Panc1 (cell line): Measurements from ENCODE around the gene CROCC2. TPM values are rescaled to one million over a fixed set of nuclear protein-coding genes. Genes with fewer than 3 reads are reported as not detected.

Experiments used
- ATAC-seq: fragments of 200-7000 bp; cut with Tn5 transposase; 2 replicates; pipeline ENCODE4 v1.9.1; 2020; ENCODE audit warnings: mild to moderate bottlenecking, moderate library complexity
- BruUV-seq: library from RNA; stranded (reverse); fragments of 400-500 nt; replicated peaks from 2 replicates; lab custom pipeline; 2021; lab: Mats Ljungman, UMichigan
- CTCF ChIA-PET: fragments of 300-600 bp; sonication (Branson Sonifier 250); formaldehyde crosslinking; loops from one replicate; lab custom pipeline; 2022; ENCODE audit warnings: antibody characterized with exemption; lab: Charles Lee
- POLR2A ChIA-PET: fragments of 300-600 bp; sonication (Branson Sonifier 250); formaldehyde crosslinking; loops from one replicate; lab custom pipeline; 2022; ENCODE audit warnings: antibody characterized with exemption; lab: Charles Lee
- DNase-seq: peaks from one replicate; pipeline ENCODE4 v3.0.0-alpha.2; 2010; ENCODE audit warnings: low read depth, low spot score
- H3K27ac ChIP-seq: 2 replicates; pipeline ENCODE4 v1.5.1; 2011; ENCODE audit warnings: mild to moderate bottlenecking, low read length, inconsistent platforms
- H3K27me3 ChIP-seq: fragments of 200-500 bp; sonication (Bioruptor generic); 2 replicates; pipeline ENCODE4 v1.6.0; 2014; ENCODE audit warnings: low read length, inconsistent platforms; ENCODE audit not compliant: control insufficient read depth, insufficient read depth
- H3K36me3 ChIP-seq: fragments of 200-500 bp; sonication (Bioruptor generic); 2 replicates; pipeline ENCODE4 v1.5.1; 2014; ENCODE audit warnings: inconsistent platforms, mild to moderate bottlenecking, low read length, moderate library complexity; ENCODE audit not compliant: control insufficient read depth, insufficient read depth
- H3K4me1 ChIP-seq: 2 replicates; pipeline ENCODE4 v1.5.1; 2011; ENCODE audit warnings: inconsistent platforms, mild to moderate bottlenecking, low read length, moderate library complexity; ENCODE audit not compliant: control insufficient read depth, insufficient read depth
- H3K4me3 ChIP-seq, 2 experiments: 2 replicates each; pipeline ENCODE4 v1.5.1; 2011 to 2012; ENCODE audit warnings: low read depth in 2 of 2, low read length in 2 of 2, mild to moderate bottlenecking in 2 of 2, inconsistent platforms in 1 of 2, moderate library complexity in 1 of 2
- H3K9me3 ChIP-seq: fragments of 200-500 bp; sonication (Bioruptor generic); 2 replicates; pipeline ENCODE4 v1.5.1; 2014; ENCODE audit warnings: low read depth, mild to moderate bottlenecking, inconsistent platforms, low read length, moderate library complexity; ENCODE audit not compliant: control insufficient read depth, insufficient read depth
- CTCF ChIP-seq: fragments of 450-650 bp; IDR thresholded peaks from 2 replicates; pipeline ENCODE4 v1.5.1; 2017; ENCODE audit warnings: mild to moderate bottlenecking
- POLR2AphosphoS5 ChIP-seq: IDR thresholded peaks from 2 replicates; pipeline ENCODE4 v1.6.1; 2012; ENCODE audit warnings: mild to moderate bottlenecking, low read depth, low read length, moderate library complexity
- REST ChIP-seq, 2 experiments: IDR thresholded peaks; 2 replicates each; pipeline ENCODE4 v1.6.1; 2011 to 2012; ENCODE audit warnings: low read depth in 2 of 2, control low read depth in 1 of 2, low read length in 1 of 2, mild to moderate bottlenecking in 1 of 2, moderate library complexity in 1 of 2; ENCODE audit not compliant: insufficient read depth in 1 of 2
- SIN3A ChIP-seq: IDR thresholded peaks from 2 replicates; pipeline ENCODE4 v1.6.1; 2012; ENCODE audit warnings: low read depth, mild to moderate bottlenecking, low read length, moderate library complexity, borderline replicate concordance; ENCODE audit not compliant: insufficient read depth
- TCF7L2 ChIP-seq: IDR thresholded peaks from 2 replicates; pipeline ENCODE4 v1.6.1; 2011; ENCODE audit warnings: mild to moderate bottlenecking, low read depth, low read length, inconsistent platforms
- in situ Hi-C: cut with HindIII; loops from 2 replicates; pipeline ENCODE4 v1.10.0; 2016; ENCODE audit warnings: low sequenced_read_pairs, low pct_unique_long_range_greater_than_20kb
- intact Hi-C: fragments of 100-400 bp; cut with micrococcal nuclease; formaldehyde crosslinking; loops from one replicate; pipeline ENCODE4 v1.10.0; 2022; ENCODE audit not compliant: unreplicated experiment
- total RNA-seq: library from RNA; stranded (reverse); gene quantifications from one replicate; pipeline ENCODE4 v1.2.1, GENCODE V29; 2021; ENCODE audit not compliant: unreplicated experiment

Gene CROCC2
- total RNA-seq, 1 experiment from 2014 or later: 0.23 TPM

GRCh38 chr2:240896871-240897692 lies 9.1 kb upstream of the CROCC2 start:
- in situ Hi-C loops (no loop called here), intact Hi-C loops (no loop called here)
- DNase-seq: no peak
- TF ChIP-seq TCF7L2 (no peak), SIN3A (no peak), POLR2AphosphoS5 (no peak), CTCF (no peak), REST (IDR thresholded peaks at IDR 0.05; ENCODE audit: insufficient read depth in 1 of 2, low read depth in 2 of 2, low read length in 1 of 2) (no peak)
- Histone ChIP-seq H3K4me1 (peaks cover 6% of the 10 kb centered on the region), H3K27me3 (no peaks in the 10 kb centered on the region), H3K9me3 (no peaks in the 10 kb centered on the region), H3K27ac (no peak overlapping the region), H3K4me3 (no peak overlapping the region), H3K36me3 (no peaks in the 10 kb centered on the region)
- ChIA-PET CTCF (no interaction called here), POLR2A (no interaction called here)
- no TSS peak for BruUV-seq
- no peak for ATAC-seq

- H3K27me3 ChIP-seq: no peaks in the 10 kb centered on the region
- BruUV-seq: no TSS peak
Observed at GRCh38 chr2:240898108-240898730, 7.9 kb upstream of the CROCC2 start.

More at GRCh38 chr2:240898108-240898730, 7.9 kb upstream of the CROCC2 start:
- no peaks in the 10 kb centered on the region for H3K36me3 ChIP-seq
- ChIA-PET CTCF (no interaction called here), POLR2A (no interaction called here)
- in situ Hi-C loops: no loop called here
- H3K4me3 ChIP-seq: no peak overlapping the region
- intact Hi-C loops: no loop called here
- no peak; the same call in 1 of the 2 replicates for ATAC-seq
- no peak for DNase-seq
- no peak for TF ChIP-seq POLR2AphosphoS5
- no peak for TF ChIP-seq TCF7L2
- no peak for TF ChIP-seq REST (IDR thresholded peaks at IDR 0.05; ENCODE audit: insufficient read depth in 1 of 2, low read depth in 2 of 2, low read length in 1 of 2)
- no peak for TF ChIP-seq CTCF
- no peak for TF ChIP-seq SIN3A
- peaks cover 6% of the 10 kb centered on the region for H3K4me1 ChIP-seq
- H3K27ac ChIP-seq: no peak overlapping the region
- no peaks in the 10 kb centered on the region for H3K9me3 ChIP-seq
